ENCODE results near the gene SLC22A7.
"Not testable (repeated sequence)": the region's sequence is repeated elsewhere in the genome, so short reads cannot be mapped to it uniquely, and the experiment has no call there.

SLC22A7 gene

DNA sequence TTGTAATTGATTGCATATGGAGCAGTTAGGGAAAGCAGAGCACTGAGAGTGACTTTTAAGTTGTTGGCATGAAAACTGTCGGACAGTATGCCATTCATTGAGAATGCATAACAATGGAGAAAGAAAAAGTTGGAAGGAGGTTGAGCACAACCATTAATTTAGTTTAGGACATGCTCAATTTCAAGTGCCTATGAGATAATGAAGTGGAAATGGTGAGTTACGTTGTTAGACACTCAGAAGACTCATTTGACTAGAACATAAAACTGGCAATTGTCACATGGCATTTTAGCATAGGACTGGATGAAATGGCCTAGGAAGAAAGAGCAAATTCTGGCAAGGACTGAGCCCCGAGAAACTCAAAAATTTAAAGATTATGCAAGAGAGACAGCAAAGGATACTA, 49.4 kb downstream of the SLC22A7 start:
- DNase-seq: no peak

DNA sequence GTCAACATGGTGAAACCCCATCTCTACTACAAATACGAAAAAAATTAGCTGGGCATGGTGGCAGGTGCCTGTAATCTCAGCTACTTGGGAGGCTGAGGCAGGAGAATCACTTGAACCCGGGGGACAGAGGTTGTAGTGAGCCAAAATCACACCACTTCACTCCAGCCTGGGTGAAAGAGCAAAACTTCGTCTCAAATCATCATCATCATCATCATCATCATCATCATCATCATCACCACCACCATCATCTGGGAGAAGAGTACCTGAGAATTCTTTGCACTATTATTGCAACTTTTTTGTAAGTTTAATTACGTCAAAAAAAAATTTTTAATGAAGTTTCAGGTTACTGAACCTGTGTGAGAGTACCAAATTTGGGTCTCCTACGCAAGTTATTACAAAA, 53.9 kb downstream of the SLC22A7 start:
- not testable (repeated sequence) for DNase-seq

Measured in activated naive CD4-positive, alpha-beta T cell treated with Interleukin-2 at 50 U/mL for 16 hours (primary cell).